HepG2 (cell line): ENCODE measurements around the gene COL10A1. TPM values are rescaled to one million over a fixed set of nuclear protein-coding genes. Genes with fewer than 3 reads are reported as not detected.

Experiments used
- ATF4 ChIP-seq, 2 experiments: fragments of 450-650 bp in 1 of 2; sonication (generic) in 1 of 2; formaldehyde crosslinking; IDR thresholded peaks; 2 replicates each; pipeline versions ENCODE4 v1.5.0 to v1.8.0; 2020 to 2022; ENCODE audit warnings: mild to moderate bottlenecking in 1 of 2, missing genetic modification reagents in 1 of 2
- DNMT3B ChIP-seq: conservative IDR thresholded peaks from 2 replicates; pipeline ENCODE4 v1.6.1; 2016; ENCODE audit warnings: missing biosample characterization, control low read depth
- ERF ChIP-seq: IDR thresholded peaks from 2 replicates; pipeline ENCODE4 v1.6.1; 2018; ENCODE audit warnings: missing biosample characterization, missing genetic modification reagents
- ESRRA ChIP-seq: sonication (generic); formaldehyde crosslinking; IDR thresholded peaks from 2 replicates; pipeline ENCODE4 v1.5.1; 2020; ENCODE audit warnings: mild to moderate bottlenecking, low read depth, missing genetic modification reagents
- GATAD1 ChIP-seq: IDR thresholded peaks from 2 replicates; pipeline ENCODE4 v1.6.1; 2016; ENCODE audit warnings: missing genetic modification reagents, missing compliant biosample characterization
- GATAD2A ChIP-seq: IDR thresholded peaks from 2 replicates; pipeline ENCODE4 v1.6.1; 2016
- GTF2F1 ChIP-seq: fragments of 150-350 bp; IDR thresholded peaks from 2 replicates; pipeline ENCODE4 v1.6.1; 2014; ENCODE audit warnings: low read length
- IRF9 ChIP-seq: sonication (generic); formaldehyde crosslinking; IDR thresholded peaks from 2 replicates; pipeline ENCODE4 v1.8.0; 2022; ENCODE audit warnings: missing genetic modification reagents, mild to moderate bottlenecking, borderline replicate concordance
- JDP2 ChIP-seq: sonication (generic); formaldehyde crosslinking; IDR thresholded peaks from 2 replicates; pipeline ENCODE4 v1.8.1; 2022; ENCODE audit warnings: missing genetic modification reagents, borderline replicate concordance
- JUND ChIP-seq: sonication (generic); formaldehyde crosslinking; IDR thresholded peaks from 2 replicates; pipeline ENCODE4 v1.8.0; 2022; ENCODE audit warnings: mild to moderate bottlenecking, missing genetic modification reagents
- LRRFIP1 ChIP-seq: sonication (generic); formaldehyde crosslinking; conservative IDR thresholded peaks from 2 replicates; pipeline ENCODE4 v1.4.0; 2020; ENCODE audit warnings: missing genetic modification reagents
- MAFF ChIP-seq: IDR thresholded peaks from 2 replicates; pipeline ENCODE4 v1.6.1; 2011; ENCODE audit warnings: low read depth, low read length, improper control_type of control experiment
- PAXIP1 ChIP-seq: sonication (generic); formaldehyde crosslinking; conservative IDR thresholded peaks from 2 replicates; pipeline ENCODE4 v1.4.0; 2020; ENCODE audit warnings: mild to moderate bottlenecking, missing genetic modification reagents, moderate library complexity
- TFAP4 ChIP-seq: sonication (generic); IDR thresholded peaks from 2 replicates; pipeline ENCODE4 v1.6.1; 2016; ENCODE audit warnings: low read depth, borderline replicate concordance
- TGIF2 ChIP-seq: IDR thresholded peaks from 2 replicates; pipeline ENCODE4 v1.6.1; 2016; ENCODE audit warnings: control low read depth, missing compliant biosample characterization
- THAP8 ChIP-seq: sonication (generic); formaldehyde crosslinking; IDR thresholded peaks from 2 replicates; pipeline ENCODE4 v1.5.1; 2020; ENCODE audit warnings: missing genetic modification reagents, mild to moderate bottlenecking, borderline replicate concordance
- ZMYM2 ChIP-seq: sonication (generic); formaldehyde crosslinking; IDR thresholded peaks from 2 replicates; pipeline ENCODE4 v1.8.0; 2022; ENCODE audit warnings: mild to moderate bottlenecking, missing genetic modification reagents
- ZNF33B ChIP-seq: sonication (generic); formaldehyde crosslinking; IDR thresholded peaks from 2 replicates; pipeline ENCODE4 v1.5.1; 2020; ENCODE audit warnings: mild to moderate bottlenecking, missing genetic modification reagents
- ZNF546 ChIP-seq: sonication (generic); formaldehyde crosslinking; conservative IDR thresholded peaks from 2 replicates; pipeline ENCODE4 v1.8.1; 2023; ENCODE audit warnings: mild to moderate bottlenecking, missing genetic modification reagents
- ZNF550 ChIP-seq: sonication (generic); formaldehyde crosslinking; IDR thresholded peaks from 2 replicates; pipeline ENCODE4 v1.4.0; 2020; ENCODE audit warnings: mild to moderate bottlenecking, missing genetic modification reagents, borderline replicate concordance
- ZNF558 ChIP-seq: sonication (generic); formaldehyde crosslinking; IDR thresholded peaks from 2 replicates; pipeline ENCODE4 v1.9.0; 2022; ENCODE audit warnings: mild to moderate bottlenecking, missing genetic modification reagents, borderline replicate concordance
- ZNF589 ChIP-seq: sonication (generic); formaldehyde crosslinking; conservative IDR thresholded peaks from 2 replicates; pipeline ENCODE4 v1.8.0; 2022; ENCODE audit warnings: mild to moderate bottlenecking, moderate library complexity, missing genetic modification reagents
- polyA plus RNA-seq, 8 experiments: library from polyadenylated mRNA; depleted of rRNA in 3 of 8; stranded (reverse) in 7 of 8; unstranded in 1 of 8; fragments of >200 nt; fragmentation: Illumina TruSeq in 4 of 8; extraction: Trizol in 4 of 8; gene quantifications; 2 replicates each; pipeline versions ENCODE4 v1.2.1 to v1.2.3, GENCODE V29; 2011 to 2016; ENCODE audit warnings: low read depth in 4 of 8, missing spikeins in 1 of 8, mixed read lengths in 1 of 8; ENCODE audit not compliant: insufficient read depth in 1 of 8
- total RNA-seq, 5 experiments: library from RNA; depleted of rRNA; stranded (reverse); fragments of >200 nt; fragmentation: Illumina TruSeq; extraction: Trizol; gene quantifications; 2 replicates each; pipeline ENCODE4 v1.2.3, GENCODE V29; 2016; ENCODE audit warnings: low read depth in 1 of 5

Gene COL10A1
- total and polyA plus RNA-seq, 2 of the 13 experiments (the other 11 are each of a cell fraction or from before 2014, with no cell fraction given): 0.07 TPM; not detected in 1

- peak; percentile 21; the same call in 1 of the 2 replicates for TF ChIP-seq PAXIP1 (CRISPR knock-in tag)
- peak; percentile 66; the same call in 1 of the 2 replicates for TF ChIP-seq TFAP4
- TF ChIP-seq DNMT3B (CRISPR knock-in tag): peak; percentile 83; the same call in 1 of the 2 replicates
- TF ChIP-seq GATAD2A (CRISPR knock-in tag): peak; percentile 67
- no peak for TF ChIP-seq ESRRA (CRISPR knock-in tag)
- TF ChIP-seq ZNF550 (CRISPR knock-in tag): no peak
- peak; percentile 56; the same call in 1 of the 2 replicates for TF ChIP-seq TGIF2 (CRISPR knock-in tag)
- 0 out of 2 replicates have a peak, but pooled peaks have one; percentile 5 for TF ChIP-seq MAFF
- TF ChIP-seq JDP2: no peak
- TF ChIP-seq ERF: no peak
- no peak for TF ChIP-seq GATAD1 (CRISPR knock-in tag)
- TF ChIP-seq IRF9 (CRISPR knock-in tag): no peak
- TF ChIP-seq ZNF33B (CRISPR knock-in tag): no peak
- peak; percentile 63; the same call in 1 of the 2 replicates for TF ChIP-seq ZMYM2 (CRISPR knock-in tag)
- peak; percentile 69 for TF ChIP-seq JUND (CRISPR knock-in tag)
- TF ChIP-seq ZNF546 (CRISPR knock-in tag): no peak
- TF ChIP-seq ZNF589 (CRISPR knock-in tag): no peak
- TF ChIP-seq ZNF558 (CRISPR knock-in tag): no peak
- no peak for TF ChIP-seq THAP8 (CRISPR knock-in tag)
- no peak for TF ChIP-seq LRRFIP1 (CRISPR knock-in tag)
- TF ChIP-seq GTF2F1: no peak
- TF ChIP-seq ATF4 (CRISPR knock-in tag; IDR thresholded peaks at IDR 0.05): peak in 1 of 2 experiments; percentile 99; a peak in 2 of 4 replicates
Observed at GRCh38 chr6:116072368-116072767, 53.6 kb downstream of the COL10A1 start (continued).
